ENCODE results near the gene RNF34.

DNA sequence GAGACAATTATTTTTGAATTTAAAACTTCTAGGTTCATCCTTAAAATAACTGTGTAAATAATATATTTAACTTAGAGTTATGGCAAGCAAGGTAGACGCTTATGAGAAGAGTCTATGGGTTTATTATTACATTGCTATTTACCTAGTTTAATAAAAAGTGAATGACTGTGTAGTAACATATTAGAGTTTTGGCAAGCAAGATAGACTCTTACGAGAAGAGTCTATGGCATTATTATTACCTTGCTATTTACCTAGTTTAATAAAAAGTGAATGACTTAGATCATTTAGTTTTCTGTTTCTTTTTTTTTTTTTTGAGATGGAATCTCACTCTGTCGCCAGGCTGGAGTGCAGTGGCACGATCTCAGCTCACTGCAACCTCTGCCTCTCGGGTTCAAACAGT lies 3.8 kb downstream of the RNF34 start:
- TF ChIP-seq CTCF (IDR thresholded peaks at IDR 0.05) (no peak), EP300 (IDR thresholded peaks at IDR 0.05) (no peak), POLR2A (IDR thresholded peaks at IDR 0.05) (no peak)
